Tibial artery (tissue), 4 donors: ENCODE data around the gene RUNX1.

Source experiments
- DNase-seq, 2 donors: peaks; one replicate each; pipeline ENCODE4 v3.0.0-alpha.2; 2019
- H3K27ac ChIP-seq, 2 donors: fragments of 200-600 bp; sonication (generic) in 1 of 2; 1 replicate in 1 of 2; 2 replicates in 1 of 2; pipeline ENCODE4 v1.5.1; 2018 to 2019; ENCODE audit warnings: mild to moderate bottlenecking in 1 of 2
- H3K27me3 ChIP-seq, 2 donors: fragments of 200-600 bp; sonication (generic) in 1 of 2; one replicate each; pipeline versions ENCODE4 v1.5.1 to v1.6.0; 2016 to 2019
- H3K36me3 ChIP-seq, 3 donors: fragments of 200-600 bp; sonication (generic) in 2 of 3; one replicate each; pipeline ENCODE4 v1.5.1; 2016 to 2019; ENCODE audit warnings: mild to moderate bottlenecking in 2 of 3
- H3K4me1 ChIP-seq, 4 donors: fragments of 200-600 bp; sonication (generic) in 2 of 4; 1 replicate in 3 of 4; 2 replicates in 1 of 4; pipeline ENCODE4 v1.5.1; 2016 to 2019
- H3K4me3 ChIP-seq, 2 donors: fragments of 200-600 bp; sonication (generic) in 1 of 2; 1 replicate in 1 of 2; 2 replicates in 1 of 2; pipeline ENCODE4 v1.5.1; 2018 to 2019; ENCODE audit warnings: mild to moderate bottlenecking in 2 of 2
- H3K9me3 ChIP-seq, 3 donors: fragments of 200-600 bp; sonication (generic) in 1 of 3; one replicate each; pipeline ENCODE4 v1.5.1; 2016 to 2019
- intact Hi-C: fragments of 100-400 bp; cut with DNase I; formaldehyde crosslinking; loops from one replicate; pipeline ENCODE4 v1.15.0; 2023; ENCODE audit warnings: low total_unique reads
- TF ChIP-seq, protein P1 (sequence below), 2 experiments: fragments of 200-600 bp in 1 of 2; fragments of 450-650 bp in 1 of 2; IDR thresholded peaks; one replicate each; pipeline ENCODE4 v1.5.1; 2017 to 2019; ENCODE audit warnings: antibody characterized with exemption in 2 of 2, mild to moderate bottlenecking in 1 of 2, moderate library complexity in 1 of 2

RUNX1 gene

DNA sequence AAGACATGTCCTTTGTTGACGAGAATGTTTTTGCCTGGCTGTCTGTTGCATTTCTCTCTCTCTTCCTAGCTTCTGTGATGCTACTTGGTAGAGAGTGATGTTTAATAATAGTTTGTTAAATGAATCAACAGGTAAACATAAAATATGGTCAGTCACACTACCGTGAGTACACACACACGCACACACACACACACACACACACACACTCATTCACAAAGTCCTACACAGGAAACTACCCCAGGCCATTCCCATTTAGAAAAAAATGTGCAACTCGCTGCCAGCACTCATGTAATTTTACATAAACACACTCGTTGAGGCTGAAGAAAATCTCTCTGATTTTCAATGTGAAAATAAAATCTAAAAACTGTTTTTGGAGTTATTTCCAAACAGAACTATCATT, 38.7 kb downstream of the RUNX1 start:
- H3K36me3 ChIP-seq = no peaks in the 10 kb centered on the region
- H3K4me1 ChIP-seq = no peaks in the 10 kb centered on the region
- no peaks in the 10 kb centered on the region for H3K27me3 ChIP-seq
- H3K4me3 ChIP-seq = no peak overlapping the region
- H3K27ac ChIP-seq = no peak overlapping the region
- DNase-seq = no peak
- H3K9me3 ChIP-seq = no peaks in the 10 kb centered on the region
- intact Hi-C loops = no loop called here
- TF ChIP-seq, protein P1, sequence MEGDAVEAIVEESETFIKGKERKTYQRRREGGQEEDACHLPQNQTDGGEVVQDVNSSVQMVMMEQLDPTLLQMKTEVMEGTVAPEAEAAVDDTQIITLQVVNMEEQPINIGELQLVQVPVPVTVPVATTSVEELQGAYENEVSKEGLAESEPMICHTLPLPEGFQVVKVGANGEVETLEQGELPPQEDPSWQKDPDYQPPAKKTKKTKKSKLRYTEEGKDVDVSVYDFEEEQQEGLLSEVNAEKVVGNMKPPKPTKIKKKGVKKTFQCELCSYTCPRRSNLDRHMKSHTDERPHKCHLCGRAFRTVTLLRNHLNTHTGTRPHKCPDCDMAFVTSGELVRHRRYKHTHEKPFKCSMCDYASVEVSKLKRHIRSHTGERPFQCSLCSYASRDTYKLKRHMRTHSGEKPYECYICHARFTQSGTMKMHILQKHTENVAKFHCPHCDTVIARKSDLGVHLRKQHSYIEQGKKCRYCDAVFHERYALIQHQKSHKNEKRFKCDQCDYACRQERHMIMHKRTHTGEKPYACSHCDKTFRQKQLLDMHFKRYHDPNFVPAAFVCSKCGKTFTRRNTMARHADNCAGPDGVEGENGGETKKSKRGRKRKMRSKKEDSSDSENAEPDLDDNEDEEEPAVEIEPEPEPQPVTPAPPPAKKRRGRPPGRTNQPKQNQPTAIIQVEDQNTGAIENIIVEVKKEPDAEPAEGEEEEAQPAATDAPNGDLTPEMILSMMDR (IDR thresholded peaks at IDR 0.05) = no peak

DNA sequence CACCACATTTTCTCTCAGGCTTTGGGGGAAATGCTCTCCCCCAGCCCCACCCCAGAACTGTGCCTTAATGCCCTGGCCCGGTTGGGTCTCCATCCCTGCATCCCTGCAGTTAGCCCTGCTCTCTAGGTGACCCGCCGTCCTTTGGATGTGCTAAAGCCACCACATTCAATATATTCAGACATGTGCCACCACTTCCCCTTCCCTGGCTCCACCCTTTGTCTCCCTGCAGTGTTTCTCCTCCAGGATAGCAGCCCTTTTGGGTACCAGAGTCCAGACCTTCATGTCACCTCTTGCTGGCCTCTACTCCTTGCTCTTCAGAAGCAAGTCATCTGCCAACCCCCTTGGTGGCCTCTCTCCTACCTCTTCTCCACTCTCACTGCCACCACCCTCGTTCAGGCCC, 41.8 kb downstream of the RUNX1 start:
- Histone ChIP-seq H3K27me3 (no peaks in the 10 kb centered on the region), H3K4me3 (no peak overlapping the region), H3K9me3 (no peaks in the 10 kb centered on the region), H3K27ac (no peak overlapping the region), H3K4me1 (no peaks in the 10 kb centered on the region), H3K36me3 (no peaks in the 10 kb centered on the region)
- intact Hi-C loops = no loop called here
- TF ChIP-seq, protein P1 (IDR thresholded peaks at IDR 0.05) = no peak
- no peak for DNase-seq

DNA sequence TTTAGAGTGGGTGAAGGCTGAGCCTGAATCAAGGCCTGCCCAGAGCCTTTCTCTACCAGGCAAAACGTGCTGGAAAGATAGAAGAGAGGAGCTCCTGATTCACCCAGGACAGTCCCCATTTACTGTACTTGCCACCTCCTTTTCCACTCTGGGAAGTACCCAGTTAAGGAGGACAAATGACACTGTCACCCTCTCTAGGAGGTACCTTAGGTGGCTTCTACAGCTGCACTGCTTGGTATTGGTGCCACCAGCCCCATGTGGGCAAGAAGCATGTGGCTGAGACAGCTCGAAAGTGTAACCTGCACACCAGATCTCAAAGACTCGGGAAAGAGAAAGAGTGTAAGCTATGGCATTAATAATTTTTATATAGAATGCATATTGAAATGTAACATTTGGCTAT, 42.3 kb downstream of the RUNX1 start:
- intact Hi-C loops = no loop called here
- H3K9me3 ChIP-seq = no peaks in the 10 kb centered on the region
- DNase-seq = no peak
- no peaks in the 10 kb centered on the region for H3K27me3 ChIP-seq
- H3K27ac ChIP-seq = no peak overlapping the region
- no peak overlapping the region for H3K4me3 ChIP-seq
- no peaks in the 10 kb centered on the region for H3K36me3 ChIP-seq
- TF ChIP-seq, protein P1 (IDR thresholded peaks at IDR 0.05) = no peak
- H3K4me1 ChIP-seq = no peaks in the 10 kb centered on the region

DNA sequence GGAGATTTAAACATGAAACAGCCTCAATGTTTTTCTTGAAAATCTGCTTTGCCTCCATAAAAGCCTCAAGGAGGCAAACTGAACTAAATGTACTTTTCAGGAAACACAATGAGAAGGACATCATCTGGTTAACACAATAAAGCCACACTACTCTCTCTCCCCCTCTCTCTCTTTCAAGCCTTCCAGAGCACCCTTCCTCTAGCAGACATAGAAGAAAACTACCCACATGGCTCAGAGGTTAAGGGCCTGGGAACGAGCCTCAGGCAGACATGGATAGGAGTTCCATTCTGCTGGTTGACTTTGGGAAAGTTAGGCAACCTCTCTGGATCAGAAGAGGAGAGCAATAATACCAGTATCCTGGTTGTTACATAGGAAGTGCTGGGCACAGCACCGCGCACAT, 42.9 kb downstream of the RUNX1 start:
- TF ChIP-seq, protein P1 (IDR thresholded peaks at IDR 0.05) = no peak
- no peak for DNase-seq
- Histone ChIP-seq H3K4me3 (no peak overlapping the region), H3K27ac (no peak overlapping the region), H3K4me1 (no peaks in the 10 kb centered on the region), H3K9me3 (no peaks in the 10 kb centered on the region), H3K36me3 (no peaks in the 10 kb centered on the region), H3K27me3 (no peaks in the 10 kb centered on the region)
- intact Hi-C loops = no loop called here

DNA sequence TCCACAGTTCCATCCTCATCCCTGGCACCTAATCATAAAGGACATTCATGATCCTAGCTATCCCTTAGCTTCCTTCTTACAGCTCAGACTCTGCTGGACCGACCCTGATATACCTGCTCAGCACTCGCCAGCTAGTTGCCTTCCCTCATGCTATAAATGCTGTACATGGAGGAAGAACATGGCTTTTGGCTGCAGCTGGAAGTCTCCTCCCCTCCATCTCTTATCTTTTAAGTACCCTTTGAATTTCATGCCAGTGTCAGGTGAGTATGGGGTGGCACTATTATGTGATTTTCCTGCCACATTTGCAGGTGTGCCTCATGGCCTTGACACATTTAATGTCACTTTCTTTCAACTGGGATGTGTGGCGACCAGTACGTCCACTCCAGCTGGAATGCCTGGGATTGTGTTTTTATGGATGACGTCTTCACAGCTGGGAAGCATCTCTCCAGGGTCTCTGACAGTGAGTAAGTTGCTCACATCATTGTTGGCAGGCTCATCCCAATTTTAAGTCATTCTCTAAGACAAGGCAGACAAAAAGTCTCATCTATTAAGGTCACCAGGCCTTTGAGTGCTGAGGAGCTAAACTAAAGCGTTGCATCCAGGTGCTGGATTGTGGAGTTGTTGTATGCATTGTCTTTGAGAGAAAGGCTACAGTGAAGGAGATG, 43.4 kb downstream of the RUNX1 start:
- DNase-seq = no peak
- Histone ChIP-seq H3K9me3 (no peaks in the 10 kb centered on the region), H3K36me3 (no peaks in the 10 kb centered on the region), H3K4me3 (no peak overlapping the region), H3K27me3 (no peaks in the 10 kb centered on the region), H3K4me1 (no peaks in the 10 kb centered on the region), H3K27ac (no peak overlapping the region)
- intact Hi-C loops = no loop called here
- TF ChIP-seq, protein P1 (IDR thresholded peaks at IDR 0.05) = no peak

DNA sequence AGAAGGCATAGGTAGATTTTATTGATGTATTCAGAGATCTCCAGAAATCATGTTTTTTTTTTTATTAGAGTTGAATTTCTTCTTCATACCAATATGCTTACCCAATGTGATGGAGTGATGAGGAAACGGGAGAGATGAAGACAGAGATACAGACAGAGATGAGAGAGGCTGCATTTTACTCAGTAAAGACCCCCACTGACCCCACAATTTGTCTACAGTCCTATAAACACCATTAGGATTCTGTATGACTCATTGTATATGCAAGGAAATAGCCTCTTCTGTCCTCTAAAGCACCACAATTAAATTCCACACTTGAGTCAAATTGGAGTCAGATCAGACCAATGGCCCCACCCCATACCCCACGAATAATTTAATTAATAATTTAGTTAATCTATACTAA, 44.0 kb downstream of the RUNX1 start:
- TF ChIP-seq, protein P1 (IDR thresholded peaks at IDR 0.05) = no peak
- H3K27ac ChIP-seq = no peak overlapping the region
- H3K4me3 ChIP-seq = no peak overlapping the region
- no peaks in the 10 kb centered on the region for H3K27me3 ChIP-seq
- no peak for DNase-seq
- no peaks in the 10 kb centered on the region for H3K36me3 ChIP-seq
- H3K9me3 ChIP-seq = no peaks in the 10 kb centered on the region
- intact Hi-C loops = no loop called here
- H3K4me1 ChIP-seq = no peaks in the 10 kb centered on the region
